Measurements from ENCODE around the gene PIK3R1. TPM values are rescaled to one million over a fixed set of nuclear protein-coding genes. Genes with fewer than 3 reads are reported as not detected.

The PIK3R1 gene
- total RNA-seq, 1 donor from 2014 or later = 177 TPM

DNA sequence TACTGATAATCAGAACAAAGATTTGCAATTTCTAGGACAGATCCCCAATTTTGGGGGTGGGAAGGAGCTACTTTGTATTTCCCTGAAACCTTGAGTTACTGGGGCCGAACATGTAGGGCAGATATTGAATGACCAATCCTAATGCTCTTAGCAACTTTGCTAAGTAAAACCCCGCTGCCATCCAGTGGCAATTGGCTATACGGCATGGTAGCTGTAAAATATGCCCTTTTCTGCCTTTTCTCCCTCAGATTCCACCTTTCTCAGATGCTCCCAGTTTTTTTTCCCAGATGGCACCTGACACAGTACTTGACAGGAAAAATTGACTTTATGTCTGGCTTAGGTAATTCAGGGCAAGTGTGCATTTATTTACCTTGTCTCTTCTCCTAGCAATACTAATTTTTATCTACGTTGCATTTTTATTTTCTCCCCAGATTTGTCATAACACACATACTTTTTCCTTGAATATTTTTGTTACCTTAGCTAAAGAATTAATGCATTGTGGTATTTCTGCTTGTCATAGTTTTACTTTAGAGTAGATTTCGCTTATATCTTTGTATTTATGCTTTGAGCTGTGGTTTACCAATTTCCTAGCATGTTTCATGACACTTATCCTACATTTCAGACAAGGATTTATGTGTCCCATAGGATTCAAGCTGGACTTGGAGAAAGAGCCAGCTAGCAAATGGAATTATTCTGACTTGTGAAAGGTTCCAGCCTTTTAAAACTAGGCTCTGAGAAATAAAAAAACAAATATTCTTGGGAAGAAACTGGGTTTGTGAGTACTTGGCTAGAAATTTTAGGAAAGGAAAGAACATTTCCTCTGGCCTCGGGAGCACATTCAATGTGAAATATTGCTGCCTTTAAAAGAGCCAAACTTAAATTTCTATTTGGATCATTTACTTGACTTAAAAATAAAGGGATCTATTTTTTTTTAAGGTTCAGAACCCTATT, 37.4 kb downstream of the PIK3R1 start:
- DNase-seq = no peak

GRCh38 chr5:68253624-68254585, 38.3 kb downstream of the PIK3R1 start:
- no peak for DNase-seq

- no peak for DNase-seq
Measured at GRCh38 chr5:68254810-68255209, 39.3 kb downstream of the PIK3R1 start.

GRCh38 chr5:68255305-68256120, 40.0 kb downstream of the PIK3R1 start:
- no peak for DNase-seq

- DNase-seq = no peak
Measured at GRCh38 chr5:68257210-68257609, 41.7 kb downstream of the PIK3R1 start.

DNA sequence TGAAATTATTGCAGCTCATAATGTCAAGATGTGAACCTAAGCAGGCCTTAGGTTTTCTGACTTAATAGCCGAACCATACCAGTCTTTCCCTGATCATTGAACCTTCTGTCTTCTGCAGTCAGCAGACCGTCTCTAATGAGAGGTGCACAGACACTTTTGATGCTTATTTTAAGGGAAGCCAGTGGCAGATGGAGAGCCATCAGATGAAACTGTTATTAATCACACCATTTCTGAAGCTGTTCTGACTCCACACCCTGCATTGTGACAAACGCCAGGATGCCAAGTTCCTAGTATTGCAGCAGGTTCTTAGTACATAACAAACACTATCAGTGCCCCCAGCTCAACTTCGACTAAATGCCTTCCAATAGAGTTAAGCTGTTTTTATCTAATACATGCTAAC, 43.0 kb downstream of the PIK3R1 start:
- no peak for DNase-seq

- no peak for DNase-seq
Measured at GRCh38 chr5:68259700-68260099, 44.1 kb downstream of the PIK3R1 start.

DNA sequence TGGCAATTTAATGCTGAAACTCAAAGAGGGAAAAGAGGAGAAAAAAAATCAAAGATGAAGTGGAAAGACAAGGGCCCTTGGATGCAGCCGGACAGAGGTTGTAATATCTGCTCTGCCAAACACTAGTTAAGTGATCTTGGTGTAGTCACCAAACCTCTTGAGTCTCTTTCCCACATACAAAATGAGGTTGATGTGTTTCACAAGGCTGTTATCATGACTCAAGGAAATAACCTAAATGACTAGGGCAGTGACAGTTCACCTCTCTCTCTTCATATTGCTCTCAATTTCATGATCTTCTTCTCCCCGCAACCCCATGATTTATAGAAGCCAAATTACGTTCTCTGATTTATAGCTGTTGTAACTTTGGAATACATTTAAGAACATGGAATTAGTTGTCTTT, 44.9 kb downstream of the PIK3R1 start:
- DNase-seq = no peak

DNA sequence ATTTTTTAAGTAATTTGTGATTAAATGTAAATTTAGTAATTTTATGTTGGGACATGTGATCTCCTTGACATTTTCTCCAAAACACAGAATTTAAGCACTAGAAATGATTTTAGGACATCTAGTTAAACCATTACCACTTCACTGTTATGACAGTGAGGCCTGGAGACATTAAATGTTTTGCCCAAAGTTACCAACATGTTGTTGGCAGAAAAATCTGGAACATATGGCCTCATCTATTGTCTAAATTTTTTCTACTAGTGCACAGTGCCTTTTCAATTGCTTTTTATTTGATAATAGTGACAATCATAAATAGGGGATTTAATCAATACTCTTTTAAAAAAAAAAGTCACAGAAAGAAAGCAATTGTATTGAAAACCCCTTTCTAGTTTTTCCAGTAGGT, 45.6 kb downstream of the PIK3R1 start:
- no peak for DNase-seq

GRCh38 chr5:68261569-68262065, 46.1 kb downstream of the PIK3R1 start:
- no peak for DNase-seq

DNA sequence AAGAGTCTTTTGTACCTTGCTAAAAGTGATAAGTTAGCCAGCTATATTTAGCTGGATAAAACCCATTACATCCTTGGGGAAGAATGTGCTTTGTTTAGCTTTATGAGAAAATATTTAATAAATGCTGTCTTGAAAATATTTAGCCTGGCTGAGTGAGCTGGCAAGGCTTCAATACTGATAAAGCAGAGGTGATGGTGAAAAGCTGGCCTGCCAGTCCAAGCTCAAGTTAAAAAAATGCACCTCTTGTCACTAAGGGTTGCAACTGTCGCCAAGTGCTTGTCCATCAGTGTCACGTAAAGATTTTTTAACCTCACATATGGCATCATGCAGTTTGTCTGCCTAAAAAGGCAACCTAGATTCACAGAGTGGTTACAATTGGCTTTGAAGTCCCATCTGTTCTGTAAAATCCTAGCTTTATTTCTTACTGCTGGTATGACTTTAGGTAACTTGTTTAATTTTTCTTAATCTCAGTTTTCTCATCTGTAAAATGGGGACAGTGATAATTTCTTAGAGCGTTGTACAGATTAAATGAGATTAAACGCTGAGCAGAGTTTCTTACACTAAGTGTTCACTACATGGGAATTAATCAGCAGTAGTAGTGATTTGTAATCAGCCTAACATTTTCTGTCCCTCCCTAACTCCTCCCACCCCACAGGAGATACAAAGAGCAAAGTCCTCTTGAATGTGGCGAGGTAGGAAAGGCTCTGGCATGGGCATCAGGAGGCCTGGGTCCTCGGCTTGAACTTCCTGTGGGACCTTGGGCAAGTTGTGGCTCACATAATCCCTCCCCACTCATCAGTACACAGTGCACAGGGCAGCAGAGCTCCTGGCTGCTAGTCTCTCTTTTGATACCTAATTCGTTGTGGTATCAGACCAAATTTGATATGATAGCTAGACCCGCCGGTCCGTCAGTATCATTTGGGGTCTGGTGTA, 48.7 kb downstream of the PIK3R1 start:
- DNase-seq = no peak

GRCh38 chr5:68265347-68265746, 49.8 kb downstream of the PIK3R1 start:
- no peak for DNase-seq

DNA sequence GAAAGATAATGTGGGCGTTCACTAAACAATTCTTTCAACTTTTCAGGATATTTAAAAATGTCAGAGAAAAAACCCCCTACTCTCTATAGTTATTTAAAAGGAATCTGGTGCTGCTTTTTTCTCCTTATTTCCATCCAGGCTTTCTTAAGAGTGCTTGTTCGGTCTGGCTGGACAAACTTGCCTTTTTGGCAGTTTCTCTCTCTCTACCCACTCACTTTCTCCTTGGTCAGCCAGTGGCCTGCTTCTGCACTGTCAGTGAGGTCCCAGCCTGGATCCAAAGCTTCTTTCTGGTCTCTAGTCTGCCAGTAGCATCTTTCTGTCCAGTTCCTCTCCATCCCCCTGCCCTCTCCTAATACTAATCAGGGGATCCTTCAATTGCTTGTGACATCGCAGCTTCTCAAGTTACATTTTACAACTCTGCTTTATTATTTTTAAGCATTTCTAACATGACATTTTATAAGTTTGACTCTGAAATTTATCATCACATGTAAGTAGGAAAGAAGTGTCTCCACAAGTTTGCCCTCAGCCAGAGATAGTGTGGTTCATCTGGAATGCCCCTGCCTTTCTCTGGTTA, 50.4 kb downstream of the PIK3R1 start:
- no peak for DNase-seq

DNA sequence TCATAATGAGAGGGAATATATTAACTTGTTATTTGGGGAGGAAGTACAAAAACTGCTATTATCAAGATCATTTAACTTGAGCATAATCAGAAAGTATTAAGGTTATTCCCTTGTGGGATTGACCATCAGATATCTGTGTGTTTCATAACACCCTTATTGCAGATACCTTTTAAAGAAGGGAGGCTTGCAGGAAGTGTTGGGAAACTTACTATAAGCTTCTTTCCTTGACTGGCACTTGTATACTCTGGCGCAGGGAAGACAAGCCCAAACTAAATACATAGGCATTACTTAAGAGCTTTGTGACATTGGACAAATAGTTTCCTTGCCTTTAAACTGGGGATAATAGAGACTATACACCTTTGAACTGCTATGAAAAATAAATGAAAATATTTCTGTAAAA, 50.9 kb downstream of the PIK3R1 start:
- DNase-seq = no peak

- no peak for DNase-seq
Measured at GRCh38 chr5:68267066-68267465, 51.5 kb downstream of the PIK3R1 start.

DNA sequence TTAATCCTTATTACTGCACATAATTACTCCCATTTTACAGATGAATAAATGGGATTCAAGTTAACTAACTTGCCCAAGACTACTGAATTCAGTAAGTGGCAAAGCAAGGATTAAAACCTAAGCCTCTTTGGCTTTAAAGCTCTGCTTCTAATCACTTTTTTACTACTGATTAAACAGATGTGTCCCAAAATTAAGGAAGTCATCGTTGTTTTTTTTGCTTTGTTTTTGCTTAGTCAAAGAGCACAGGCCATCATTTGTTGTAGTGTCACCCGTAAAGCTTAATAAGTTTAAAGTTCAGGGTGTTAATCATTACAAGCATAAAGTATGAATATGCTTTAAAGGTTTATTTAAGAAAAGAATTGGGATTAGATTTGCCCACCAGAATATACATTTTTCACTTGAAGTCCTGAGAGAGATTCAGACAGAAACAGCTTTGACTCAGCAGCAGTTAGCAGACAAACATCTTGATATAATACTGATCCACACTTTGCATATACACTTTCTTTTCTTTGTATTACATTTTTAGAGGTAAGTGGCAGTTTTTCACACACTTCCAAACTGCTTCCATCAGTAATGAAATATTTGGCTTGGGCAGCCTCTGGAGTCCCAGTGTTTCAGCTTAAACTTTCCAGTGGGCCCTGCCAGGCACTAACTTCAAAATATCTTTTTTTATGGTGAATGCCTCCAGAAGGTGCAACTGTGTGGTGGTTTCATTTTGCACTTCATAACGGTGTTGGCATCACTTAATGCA, 52.7 kb downstream of the PIK3R1 start:
- DNase-seq = no peak

- DNase-seq = no peak
Measured at GRCh38 chr5:68268852-68269130, 53.2 kb downstream of the PIK3R1 start.

- DNase-seq = no peak
Measured at GRCh38 chr5:68269820-68270219, 54.3 kb downstream of the PIK3R1 start.

GRCh38 chr5:68270399-68270975, 54.9 kb downstream of the PIK3R1 start:
- DNase-seq = no peak

GRCh38 chr5:68271124-68271523, 55.6 kb downstream of the PIK3R1 start:
- no peak for DNase-seq
